Left ventricle myocardium inferior (tissue), 1 donor: ENCODE results near the gene GRIN3A. TPM values are rescaled to one million over a fixed set of nuclear protein-coding genes. Genes with fewer than 3 reads are reported as not detected.

Source experiments
- DNase-seq: peaks from one replicate; pipeline ENCODE4 v3.0.0-alpha.2; 2020
- H3K27ac ChIP-seq: fragments of 200-600 bp; replicated peaks from 2 replicates; pipeline ENCODE4 v1.8.0; 2021
- H3K27me3 ChIP-seq: fragments of 200-600 bp; 2 replicates; pipeline ENCODE4 v1.8.0; 2021; ENCODE audit warnings: low read depth
- H3K36me3 ChIP-seq: fragments of 200-600 bp; 2 replicates; pipeline ENCODE4 v1.8.0; 2021
- H3K4me1 ChIP-seq: fragments of 200-600 bp; 2 replicates; pipeline ENCODE4 v1.8.0; 2021
- H3K4me3 ChIP-seq: fragments of 200-600 bp; 2 replicates; pipeline ENCODE4 v1.8.0; 2021; ENCODE audit warnings: mild to moderate bottlenecking, moderate library complexity
- H3K9me3 ChIP-seq: fragments of 200-600 bp; replicated peaks from 2 replicates; pipeline ENCODE4 v1.8.0; 2021
- CTCF ChIP-seq: fragments of 200-600 bp; IDR thresholded peaks from 2 replicates; pipeline ENCODE4 v1.8.0; 2021; ENCODE audit warnings: antibody characterized with exemption, mild to moderate bottlenecking, borderline replicate concordance
- intact Hi-C: fragments of 100-400 bp; cut with micrococcal nuclease; formaldehyde crosslinking; loops from one replicate; pipeline ENCODE4 v1.11.0; 2022
- total RNA-seq: library from RNA; stranded (reverse); fragmentation: NEBNext Ultra II Directional; extraction: Animal tissue kit (Norgen Biotek cat#: 25700); gene quantifications from one replicate; pipeline ENCODE4 v1.2.1, GENCODE V29; 2021
- donor health status: DM: no; HTN: yes; CAD: no; lungs with severe emphysema.

Gene GRIN3A
- total RNA-seq, 1 donor from 2014 or later: 0.49 TPM

- H3K36me3 ChIP-seq: no peaks in the 10 kb centered on the region
- intact Hi-C loops: no loop called here
- no peak for TF ChIP-seq CTCF
- no peaks in the 10 kb centered on the region for H3K27me3 ChIP-seq
- H3K4me1 ChIP-seq: no peaks in the 10 kb centered on the region
- H3K4me3 ChIP-seq: no peak overlapping the region
- no peak overlapping the region for H3K27ac ChIP-seq
- H3K9me3 ChIP-seq: no peaks in the 10 kb centered on the region
- no peak for DNase-seq
Measured at GRCh38 chr9:101626295-101626694, 112.2 kb downstream of the GRIN3A start.

GRCh38 chr9:101625876-101626275 is 112.6 kb downstream of the GRIN3A start:
- no peak overlapping the region for H3K4me3 ChIP-seq
- no peak for DNase-seq

GRCh38 chr9:101620452-101620851 is 118.0 kb downstream of the GRIN3A start:
- no peaks in the 10 kb centered on the region for H3K4me1 ChIP-seq
- H3K27me3 ChIP-seq: no peaks in the 10 kb centered on the region
- intact Hi-C loops: no loop called here
- no peaks in the 10 kb centered on the region for H3K36me3 ChIP-seq
- DNase-seq: no peak
- no peaks in the 10 kb centered on the region for H3K9me3 ChIP-seq
- H3K4me3 ChIP-seq: no peak overlapping the region
- no peak for TF ChIP-seq CTCF
- H3K27ac ChIP-seq: no peak overlapping the region

More at GRCh38 chr9:101625876-101626275, 112.6 kb downstream of the GRIN3A start:
- Histone ChIP-seq H3K4me1 (no peaks in the 10 kb centered on the region), H3K36me3 (no peaks in the 10 kb centered on the region), H3K9me3 (no peaks in the 10 kb centered on the region), H3K27me3 (no peaks in the 10 kb centered on the region), H3K27ac (no peak overlapping the region)
- intact Hi-C loops: no loop called here
- no peak for TF ChIP-seq CTCF

DNA sequence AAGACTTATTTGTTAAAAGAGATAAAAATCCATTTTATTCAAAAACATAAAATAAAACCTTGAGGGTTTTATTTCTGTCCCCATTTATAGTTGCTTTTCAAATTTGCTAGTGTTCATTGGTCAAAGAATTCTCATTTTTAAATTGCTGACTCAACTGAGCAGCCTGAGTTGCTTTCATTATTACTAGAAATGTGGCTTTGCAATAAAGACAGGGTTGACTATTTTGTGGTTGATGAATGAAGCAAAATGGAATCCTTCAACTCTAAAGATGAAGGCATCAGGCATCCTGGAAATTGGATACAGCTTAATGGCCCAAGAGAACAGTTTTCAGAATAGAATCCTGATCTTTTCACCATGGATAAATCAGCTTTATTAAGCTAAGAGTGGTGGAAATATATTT is 119.7 kb downstream of the GRIN3A start:
- Histone ChIP-seq H3K27ac (no peak overlapping the region), H3K9me3 (no peaks in the 10 kb centered on the region), H3K4me3 (no peak overlapping the region), H3K4me1 (no peaks in the 10 kb centered on the region), H3K36me3 (no peaks in the 10 kb centered on the region), H3K27me3 (no peaks in the 10 kb centered on the region)
- DNase-seq: no peak
- intact Hi-C loops: no loop called here
- no peak for TF ChIP-seq CTCF

GRCh38 chr9:101605547-101605946 is 132.9 kb downstream of the GRIN3A start:
- H3K9me3 ChIP-seq: no peaks in the 10 kb centered on the region
- peaks cover 48% of the 10 kb centered on the region for H3K27me3 ChIP-seq
- H3K4me1 ChIP-seq: no peaks in the 10 kb centered on the region
- DNase-seq: no peak
- no peak for TF ChIP-seq CTCF
- no peak overlapping the region for H3K27ac ChIP-seq
- intact Hi-C loops: no loop called here
- H3K36me3 ChIP-seq: no peaks in the 10 kb centered on the region
- H3K4me3 ChIP-seq: no peak overlapping the region

- peaks cover 52% of the 10 kb centered on the region for H3K27me3 ChIP-seq
- no peak for DNase-seq
- no peak for TF ChIP-seq CTCF
- intact Hi-C loops: no loop called here
- no peak overlapping the region for H3K27ac ChIP-seq
- no peaks in the 10 kb centered on the region for H3K36me3 ChIP-seq
- no peaks in the 10 kb centered on the region for H3K4me1 ChIP-seq
- H3K4me3 ChIP-seq: no peak overlapping the region
- no peaks in the 10 kb centered on the region for H3K9me3 ChIP-seq
Measured at GRCh38 chr9:101604296-101604695, 134.2 kb downstream of the GRIN3A start.
